Prostate gland (tissue), 2 donors: ENCODE measurements around the gene TMEM134.

Source experiments
- POLR2A ChIP-seq: fragments of 450-650 bp; IDR thresholded peaks from one replicate; pipeline ENCODE4 v1.6.1; 2016; ENCODE audit warnings: antibody characterized with exemption, mild to moderate bottlenecking
- POLR2AphosphoS5 ChIP-seq: sonication (generic); formaldehyde crosslinking; IDR thresholded peaks from one replicate; pipeline ENCODE4 v1.6.1; 2017; ENCODE audit warnings: antibody characterized with exemption
- TF ChIP-seq, protein P1 (sequence below), 4 experiments: fragments of 200-600 bp in 2 of 4; fragments of 450-650 bp in 2 of 4; sonication (generic) in 2 of 4; IDR thresholded peaks; 1 replicate in 3 of 4; 2 replicates in 1 of 4; pipeline ENCODE4 v1.5.1; 2016 to 2019; ENCODE audit warnings: antibody characterized with exemption in 4 of 4, mild to moderate bottlenecking in 2 of 4, moderate library complexity in 2 of 4

DNA sequence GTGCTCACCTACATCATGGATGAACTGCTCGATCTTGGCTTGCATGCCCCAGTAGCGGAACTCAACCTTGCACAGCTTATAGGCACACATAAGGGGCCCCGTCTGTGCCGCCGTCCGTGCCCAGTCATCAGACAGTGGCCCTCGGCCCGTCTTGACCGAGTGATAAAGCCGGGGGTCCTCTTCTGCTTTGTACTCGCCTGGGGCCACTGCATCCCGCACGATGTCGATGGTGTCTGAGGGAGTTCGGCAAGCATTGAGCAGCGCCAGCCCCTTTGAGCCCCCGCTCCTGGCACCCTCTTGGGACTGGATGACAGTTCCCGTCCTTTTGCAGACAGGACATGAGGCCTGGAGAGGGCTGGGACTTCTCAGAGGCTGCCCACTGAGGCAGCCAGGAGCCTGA, 32.8 kb upstream of the TMEM134 start:
- TF ChIP-seq, protein P1, sequence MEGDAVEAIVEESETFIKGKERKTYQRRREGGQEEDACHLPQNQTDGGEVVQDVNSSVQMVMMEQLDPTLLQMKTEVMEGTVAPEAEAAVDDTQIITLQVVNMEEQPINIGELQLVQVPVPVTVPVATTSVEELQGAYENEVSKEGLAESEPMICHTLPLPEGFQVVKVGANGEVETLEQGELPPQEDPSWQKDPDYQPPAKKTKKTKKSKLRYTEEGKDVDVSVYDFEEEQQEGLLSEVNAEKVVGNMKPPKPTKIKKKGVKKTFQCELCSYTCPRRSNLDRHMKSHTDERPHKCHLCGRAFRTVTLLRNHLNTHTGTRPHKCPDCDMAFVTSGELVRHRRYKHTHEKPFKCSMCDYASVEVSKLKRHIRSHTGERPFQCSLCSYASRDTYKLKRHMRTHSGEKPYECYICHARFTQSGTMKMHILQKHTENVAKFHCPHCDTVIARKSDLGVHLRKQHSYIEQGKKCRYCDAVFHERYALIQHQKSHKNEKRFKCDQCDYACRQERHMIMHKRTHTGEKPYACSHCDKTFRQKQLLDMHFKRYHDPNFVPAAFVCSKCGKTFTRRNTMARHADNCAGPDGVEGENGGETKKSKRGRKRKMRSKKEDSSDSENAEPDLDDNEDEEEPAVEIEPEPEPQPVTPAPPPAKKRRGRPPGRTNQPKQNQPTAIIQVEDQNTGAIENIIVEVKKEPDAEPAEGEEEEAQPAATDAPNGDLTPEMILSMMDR (IDR thresholded peaks at IDR 0.05): no peak
- TF ChIP-seq POLR2AphosphoS5: no peak
- no peak for TF ChIP-seq POLR2A
